Testis (tissue), 5 donors: ENCODE results near the gene OR51T1. TPM values are rescaled to one million over a fixed set of nuclear protein-coding genes. Genes with fewer than 3 reads are reported as not detected.
"Not testable (repeated sequence)": the region's sequence is repeated elsewhere in the genome, so short reads cannot be mapped to it uniquely, and the experiment has no call there.

Experiments used
- DNase-seq: peaks from one replicate; pipeline ENCODE4 v3.0.0-alpha.2; 2019
- H3K27ac ChIP-seq, 2 donors: fragments of 200-600 bp; sonication (generic); one replicate each; pipeline ENCODE4 v1.5.1; 2019
- H3K27me3 ChIP-seq: fragments of 200-600 bp; sonication (generic); one replicate; pipeline ENCODE4 v1.5.1; 2019
- H3K36me3 ChIP-seq: fragments of 200-600 bp; sonication (generic); one replicate; pipeline ENCODE4 v1.5.1; 2017; ENCODE audit warnings: low read depth; ENCODE audit errors: missing control alignments
- H3K4me1 ChIP-seq: fragments of 200-600 bp; sonication (generic); one replicate; pipeline ENCODE4 v1.5.1; 2019
- H3K4me3 ChIP-seq, 2 donors: fragments of 200-600 bp; sonication (generic); one replicate each; pipeline ENCODE4 v1.5.1; 2017 to 2019
- H3K9me3 ChIP-seq: fragments of 200-600 bp; sonication (generic); one replicate; pipeline ENCODE4 v1.5.1; 2017
- POLR2A ChIP-seq: fragments of 450-650 bp; IDR thresholded peaks from one replicate; pipeline ENCODE4 v1.6.1; 2017; ENCODE audit warnings: antibody characterized with exemption, mild to moderate bottlenecking, moderate library complexity
- WGBS, 2 donors: methylation state at CpG; one replicate each; pipeline ENCODE4 v1.1.5; 2018; 5-methylcytosine and 5-hydroxymethylcytosine counted together
- intact Hi-C: fragments of 100-400 bp; cut with DNase I; formaldehyde crosslinking; loops from one replicate; pipeline ENCODE4 v1.15.1; 2023; ENCODE audit warnings: low total_unique reads
- long read RNA-seq, 2 donors: transcript quantifications; one replicate each; lab custom pipeline, GENCODE V29; 2026
- polyA plus RNA-seq: library from polyadenylated mRNA; stranded (reverse); fragments of 350-450 nt; fragmentation: Illumina TruSeq; extraction: RNeasy Lipid Tissue Mini Kit (QIAGEN cat#74804); gene quantifications from one replicate; pipeline ENCODE4 v1.2.3, GENCODE V29; 2014; ENCODE audit warnings: low read depth, low replicate concordance; ENCODE audit not compliant: insufficient read depth
- total RNA-seq, 2 donors: library from RNA; depleted of rRNA; stranded (reverse); fragments of >200 nt; gene quantifications; one replicate each; pipeline ENCODE4 v1.2.3, GENCODE V29; 2016
- TF ChIP-seq, protein P1 (sequence below), 3 experiments: fragments of 450-650 bp in 2 of 3; fragments of 200-600 bp in 1 of 3; sonication (generic) in 1 of 3; IDR thresholded peaks; one replicate each; pipeline ENCODE4 v1.5.1; 2016 to 2019; ENCODE audit warnings: antibody characterized with exemption in 3 of 3, mild to moderate bottlenecking in 2 of 3, moderate library complexity in 1 of 3

The OR51T1 gene
- not detected for total RNA-seq
- not detected for polyA plus RNA-seq
- long read RNA-seq, donor 1, result 0 reads
- long read RNA-seq, donor 2, result 0 reads

DNA sequence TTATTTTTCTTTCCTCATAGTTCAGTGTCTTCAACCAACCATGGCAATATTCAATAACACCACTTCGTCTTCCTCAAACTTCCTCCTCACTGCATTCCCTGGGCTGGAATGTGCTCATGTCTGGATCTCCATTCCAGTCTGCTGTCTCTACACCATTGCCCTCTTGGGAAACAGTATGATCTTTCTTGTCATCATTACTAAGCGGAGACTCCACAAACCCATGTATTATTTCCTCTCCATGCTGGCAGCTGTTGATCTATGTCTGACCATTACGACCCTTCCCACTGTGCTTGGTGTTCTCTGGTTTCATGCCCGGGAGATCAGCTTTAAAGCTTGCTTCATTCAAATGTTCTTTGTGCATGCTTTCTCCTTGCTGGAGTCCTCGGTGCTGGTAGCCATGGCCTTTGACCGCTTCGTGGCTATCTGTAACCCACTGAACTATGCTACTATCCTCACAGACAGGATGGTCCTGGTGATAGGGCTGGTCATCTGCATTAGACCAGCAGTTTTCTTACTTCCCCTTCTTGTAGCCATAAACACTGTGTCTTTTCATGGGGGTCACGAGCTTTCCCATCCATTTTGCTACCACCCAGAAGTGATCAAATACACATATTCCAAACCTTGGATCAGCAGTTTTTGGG lies at the start of gene OR51T1:
TSS of gene OR51T1 (plus strand) at position 41 of the 641 bp plus-strand sequence. CDS start at position 41, 0 bp downstream.
- Histone ChIP-seq H3K4me1 (no peaks in the 10 kb centered on the region), H3K9me3 (no peaks in the 10 kb centered on the region), H3K36me3 (no peaks in the 10 kb centered on the region), H3K27ac (no peak within 1 kb of the TSS), H3K27me3 (no peaks in the 10 kb centered on the region), H3K4me3 (no peak within 1 kb of the TSS)
- intact Hi-C loops, result no loop called here
- TF ChIP-seq, protein P1, sequence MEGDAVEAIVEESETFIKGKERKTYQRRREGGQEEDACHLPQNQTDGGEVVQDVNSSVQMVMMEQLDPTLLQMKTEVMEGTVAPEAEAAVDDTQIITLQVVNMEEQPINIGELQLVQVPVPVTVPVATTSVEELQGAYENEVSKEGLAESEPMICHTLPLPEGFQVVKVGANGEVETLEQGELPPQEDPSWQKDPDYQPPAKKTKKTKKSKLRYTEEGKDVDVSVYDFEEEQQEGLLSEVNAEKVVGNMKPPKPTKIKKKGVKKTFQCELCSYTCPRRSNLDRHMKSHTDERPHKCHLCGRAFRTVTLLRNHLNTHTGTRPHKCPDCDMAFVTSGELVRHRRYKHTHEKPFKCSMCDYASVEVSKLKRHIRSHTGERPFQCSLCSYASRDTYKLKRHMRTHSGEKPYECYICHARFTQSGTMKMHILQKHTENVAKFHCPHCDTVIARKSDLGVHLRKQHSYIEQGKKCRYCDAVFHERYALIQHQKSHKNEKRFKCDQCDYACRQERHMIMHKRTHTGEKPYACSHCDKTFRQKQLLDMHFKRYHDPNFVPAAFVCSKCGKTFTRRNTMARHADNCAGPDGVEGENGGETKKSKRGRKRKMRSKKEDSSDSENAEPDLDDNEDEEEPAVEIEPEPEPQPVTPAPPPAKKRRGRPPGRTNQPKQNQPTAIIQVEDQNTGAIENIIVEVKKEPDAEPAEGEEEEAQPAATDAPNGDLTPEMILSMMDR (IDR thresholded peaks at IDR 0.05), result no peak
- TF ChIP-seq POLR2A, result no peak
- no peak for DNase-seq
- 63 to 69% methylated on average over 8 of the region's 8 CpGs for WGBS, 2 donors

GRCh38 chr11:4839851-4840549 lies 41.7 kb upstream of the OR51T1 start:
- 90 to 95% methylated on average over 2 of the region's 2 CpGs for WGBS, 2 donors
- Histone ChIP-seq H3K36me3 (no peaks in the 10 kb centered on the region), H3K9me3 (no peaks in the 10 kb centered on the region), H3K4me1 (no peaks in the 10 kb centered on the region), H3K27ac (no peak overlapping the region), H3K27me3 (no peaks in the 10 kb centered on the region), H3K4me3 (no peak overlapping the region)
- TF ChIP-seq, protein P1 (IDR thresholded peaks at IDR 0.05), result no peak
- TF ChIP-seq POLR2A, result no peak
- DNase-seq, result no peak
- intact Hi-C loops, result no loop called here

DNA sequence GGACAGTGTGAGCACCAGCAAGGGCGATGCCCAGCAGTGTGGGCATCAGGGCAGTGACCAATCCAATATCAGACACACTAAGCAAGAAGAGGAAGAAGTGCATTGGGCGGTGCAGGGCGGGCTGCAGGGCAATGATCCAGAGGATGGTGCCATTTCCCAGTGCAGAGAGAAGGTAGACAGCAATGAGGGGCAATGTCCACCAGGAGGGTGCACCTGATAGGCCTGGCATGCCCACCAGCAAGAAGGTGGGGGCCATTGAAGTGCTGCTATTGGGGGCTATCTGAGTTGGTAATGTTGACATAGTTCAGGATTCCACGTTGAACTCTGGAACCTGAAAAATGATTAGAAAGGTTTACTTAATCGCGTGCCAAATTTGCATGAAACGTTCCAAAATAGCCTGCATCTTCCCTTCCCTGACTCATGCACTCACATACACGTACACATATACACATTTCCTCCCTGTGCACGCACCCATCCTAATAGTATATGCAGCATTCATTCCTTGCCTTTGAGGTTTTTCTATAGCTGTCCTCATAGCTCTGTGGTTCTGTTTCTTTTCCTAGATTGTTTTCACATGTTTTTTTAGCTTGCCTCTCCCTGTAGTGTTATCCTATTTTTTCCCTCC lies 32.7 kb upstream of the OR51T1 start, which contains the start of gene OR51S1:
TSS of gene OR51S1 (minus strand) at position 301 of the 625 bp plus-strand sequence. CDS start at position 301, 0 bp downstream.
- Histone ChIP-seq H3K27ac (no peak within 1 kb of the TSS), H3K4me1 (no peaks in the 10 kb centered on the region), H3K9me3 (no peaks in the 10 kb centered on the region), H3K27me3 (no peaks in the 10 kb centered on the region), H3K4me3 (no peak within 1 kb of the TSS), H3K36me3 (no peaks in the 10 kb centered on the region)
- TF ChIP-seq, protein P1 (IDR thresholded peaks at IDR 0.05), result no peak
- no peak for TF ChIP-seq POLR2A
- no peak for DNase-seq
- 75 to 79% methylated on average over 9 of the region's 9 CpGs for WGBS, 2 donors
- intact Hi-C loops, result no loop called here

DNA sequence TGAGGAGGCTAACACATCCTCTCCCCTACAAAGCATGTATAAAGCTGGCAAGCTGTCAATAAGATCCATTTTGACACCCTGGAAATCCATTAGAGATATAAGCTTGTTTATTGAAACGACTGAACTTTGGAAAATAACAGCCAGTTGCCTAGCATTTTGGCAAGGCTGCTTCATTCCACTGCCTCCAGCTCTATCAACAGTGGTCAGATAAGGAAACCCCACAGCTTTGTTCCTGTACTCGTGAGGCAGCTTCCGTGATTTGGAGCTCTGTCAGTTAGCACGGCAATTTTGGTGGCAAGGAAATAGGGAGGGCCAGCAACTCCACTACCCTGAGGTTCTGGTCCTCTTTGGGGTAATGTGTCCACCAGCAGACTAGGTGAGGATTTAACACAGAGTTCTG lies 30.7 kb upstream of the OR51T1 start:
- no peaks in the 10 kb centered on the region for H3K36me3 ChIP-seq
- no peaks in the 10 kb centered on the region for H3K27me3 ChIP-seq
- H3K4me1 ChIP-seq, result no peaks in the 10 kb centered on the region
- whole genome bisulfite sequencing, 2 donors, result 26 to 43% methylated on average over 4 of the region's 4 CpGs
- TF ChIP-seq, protein P1 (IDR thresholded peaks at IDR 0.05), result no peak
- no peak for TF ChIP-seq POLR2A
- H3K9me3 ChIP-seq, result no peaks in the 10 kb centered on the region
- DNase-seq, result no peak
- intact Hi-C loops, result no loop called here
- H3K27ac ChIP-seq, result no peak overlapping the region
- H3K4me3 ChIP-seq, result no peak overlapping the region

DNA sequence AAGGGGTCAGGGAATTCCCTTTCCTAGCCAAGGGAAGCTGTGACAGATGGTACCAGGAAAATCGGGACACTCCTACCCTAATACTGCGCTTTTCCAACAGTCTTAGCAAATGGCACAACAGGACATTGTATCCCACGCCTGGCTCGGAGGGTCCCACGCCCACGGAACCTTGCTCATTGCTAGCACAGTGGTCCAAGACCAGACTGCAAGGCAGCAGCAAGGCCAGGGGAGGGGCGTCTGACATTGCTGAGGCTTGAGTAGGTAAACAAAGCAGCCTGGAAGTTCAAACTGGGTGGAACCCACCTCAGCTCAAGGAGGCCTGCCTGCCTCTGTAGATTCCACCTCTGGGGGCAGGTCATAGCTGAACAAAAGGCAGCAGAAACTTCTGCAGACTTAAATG lies 27.4 kb upstream of the OR51T1 start:
- DNase-seq, H3K36me3 ChIP-seq, H3K9me3 ChIP-seq, H3K4me1 ChIP-seq, H3K27ac ChIP-seq, H3K27me3 ChIP-seq, H3K4me3 ChIP-seq, intact Hi-C loops: not testable (repeated sequence)
- 59 to 91% methylated on average over 2 to 7 of the region's 7 CpGs for WGBS, 2 donors
